Erythroblast (primary cell): ENCODE measurements around the gene MSRB3.

ENCODE experiments used
- DNase-seq, 2 experiments: peaks; one replicate each; lab custom pipeline; 2025; lab: John Stamatoyannopoulos, UW
- GATA1 ChIP-seq: IDR thresholded peaks from 2 replicates; pipeline ENCODE4 v1.6.1; 2011; ENCODE audit warnings: low read depth, mild to moderate bottlenecking, control low read depth, low read length, moderate library complexity
- POLR2A ChIP-seq: IDR thresholded peaks from 2 replicates; pipeline ENCODE4 v1.6.1; 2011; ENCODE audit warnings: mild to moderate bottlenecking, low read length

MSRB3 gene

GRCh38 chr12:65278576-65279368, at the start of gene MSRB3:
TSS of gene MSRB3 (plus strand) at chr12:65278683. CDS start at chr12:65308580, 29,897 bp downstream.
- DNase-seq, result peak; percentile 25 to 28

GRCh38 chr12:65229441-65229840, 49.0 kb upstream of the MSRB3 start:
- TF ChIP-seq GATA1 (no peak), POLR2A (no peak)
- no peak for DNase-seq

More at GRCh38 chr12:65278576-65279368, at the start of gene MSRB3:
- TF ChIP-seq POLR2A, result no peak
- no peak for TF ChIP-seq GATA1

- no peak for TF ChIP-seq POLR2A
- no peak for TF ChIP-seq GATA1
- DNase-seq, result peak; percentile 38 to 52
Measured at GRCh38 chr12:65232476-65233077, 45.9 kb upstream of the MSRB3 start.

GRCh38 chr12:65237153-65237552, 41.3 kb upstream of the MSRB3 start:
- TF ChIP-seq POLR2A (no peak), GATA1 (no peak)
- no peak for DNase-seq

GRCh38 chr12:65238609-65239008, 39.9 kb upstream of the MSRB3 start:
- DNase-seq, result no peak
- no peak for TF ChIP-seq POLR2A

GRCh38 chr12:65248656-65249633, 29.5 kb upstream of the MSRB3 start:
- DNase-seq, result no peak
- TF ChIP-seq POLR2A, result no peak
- TF ChIP-seq GATA1, result no peak

- no peak for DNase-seq
- TF ChIP-seq GATA1 (no peak), POLR2A (no peak)
Measured at GRCh38 chr12:65252515-65252914, 26.0 kb upstream of the MSRB3 start.

- TF ChIP-seq POLR2A (no peak), GATA1 (no peak)
- DNase-seq, result no peak
Measured at GRCh38 chr12:65257986-65258385, 20.5 kb upstream of the MSRB3 start.

GRCh38 chr12:65259501-65259900, 19.0 kb upstream of the MSRB3 start:
- no peak for TF ChIP-seq POLR2A
- TF ChIP-seq GATA1, result no peak
- no peak for DNase-seq

GRCh38 chr12:65263777-65264176, 14.7 kb upstream of the MSRB3 start:
- no peak for DNase-seq
- TF ChIP-seq POLR2A (no peak), GATA1 (no peak)

GRCh38 chr12:65266408-65266807, 12.1 kb upstream of the MSRB3 start:
- DNase-seq, result no peak
- TF ChIP-seq GATA1, result no peak
- TF ChIP-seq POLR2A, result no peak

- no peak for DNase-seq
- TF ChIP-seq POLR2A, result no peak
- no peak for TF ChIP-seq GATA1
Measured at GRCh38 chr12:65269603-65270002, 8.9 kb upstream of the MSRB3 start.

GRCh38 chr12:65274602-65275272, 3.7 kb upstream of the MSRB3 start:
- TF ChIP-seq POLR2A (no peak), GATA1 (no peak)
- DNase-seq, result no peak

GRCh38 chr12:65275627-65276026, 2.9 kb upstream of the MSRB3 start:
- TF ChIP-seq POLR2A (no peak), GATA1 (no peak)
- no peak for DNase-seq
